ENCODE measurements around the gene DYDC2. TPM values are rescaled to one million over a fixed set of nuclear protein-coding genes. Genes with fewer than 3 reads are reported as not detected.

The DYDC2 gene
- total RNA-seq, 4 donors from 2014 or later, result 0.70 TPM; not detected in 3

GRCh38 chr10:80324086-80324485 lies 32.5 kb upstream of the DYDC2 start:
- H3K9me3 ChIP-seq, result no peaks in the 10 kb centered on the region
- H3K27me3 ChIP-seq, result no peaks in the 10 kb centered on the region
- H3K27ac ChIP-seq, result no peak overlapping the region
- no peaks in the 10 kb centered on the region for H3K36me3 ChIP-seq
- H3K4me3 ChIP-seq, result no peak overlapping the region
- TF ChIP-seq, protein P1, sequence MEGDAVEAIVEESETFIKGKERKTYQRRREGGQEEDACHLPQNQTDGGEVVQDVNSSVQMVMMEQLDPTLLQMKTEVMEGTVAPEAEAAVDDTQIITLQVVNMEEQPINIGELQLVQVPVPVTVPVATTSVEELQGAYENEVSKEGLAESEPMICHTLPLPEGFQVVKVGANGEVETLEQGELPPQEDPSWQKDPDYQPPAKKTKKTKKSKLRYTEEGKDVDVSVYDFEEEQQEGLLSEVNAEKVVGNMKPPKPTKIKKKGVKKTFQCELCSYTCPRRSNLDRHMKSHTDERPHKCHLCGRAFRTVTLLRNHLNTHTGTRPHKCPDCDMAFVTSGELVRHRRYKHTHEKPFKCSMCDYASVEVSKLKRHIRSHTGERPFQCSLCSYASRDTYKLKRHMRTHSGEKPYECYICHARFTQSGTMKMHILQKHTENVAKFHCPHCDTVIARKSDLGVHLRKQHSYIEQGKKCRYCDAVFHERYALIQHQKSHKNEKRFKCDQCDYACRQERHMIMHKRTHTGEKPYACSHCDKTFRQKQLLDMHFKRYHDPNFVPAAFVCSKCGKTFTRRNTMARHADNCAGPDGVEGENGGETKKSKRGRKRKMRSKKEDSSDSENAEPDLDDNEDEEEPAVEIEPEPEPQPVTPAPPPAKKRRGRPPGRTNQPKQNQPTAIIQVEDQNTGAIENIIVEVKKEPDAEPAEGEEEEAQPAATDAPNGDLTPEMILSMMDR (IDR thresholded peaks at IDR 0.05), result no peak
- TF ChIP-seq POLR2A (IDR thresholded peaks at IDR 0.05), result no peak
- H3K4me1 ChIP-seq, result no peaks in the 10 kb centered on the region
- DNase-seq, result no peak

- no peak overlapping the region for H3K27ac ChIP-seq
- H3K9me3 ChIP-seq, result no peaks in the 10 kb centered on the region
- H3K36me3 ChIP-seq, result no peaks in the 10 kb centered on the region
- no peak for TF ChIP-seq POLR2A (IDR thresholded peaks at IDR 0.05)
- TF ChIP-seq, protein P1 (IDR thresholded peaks at IDR 0.05), result no peak
- H3K4me1 ChIP-seq, result no peaks in the 10 kb centered on the region
- no peaks in the 10 kb centered on the region for H3K27me3 ChIP-seq
- DNase-seq, result no peak
- no peak overlapping the region for H3K4me3 ChIP-seq
These were observed 31.7 kb upstream of the DYDC2 start for GRCh38 chr10:80324891-80325364.

DNA sequence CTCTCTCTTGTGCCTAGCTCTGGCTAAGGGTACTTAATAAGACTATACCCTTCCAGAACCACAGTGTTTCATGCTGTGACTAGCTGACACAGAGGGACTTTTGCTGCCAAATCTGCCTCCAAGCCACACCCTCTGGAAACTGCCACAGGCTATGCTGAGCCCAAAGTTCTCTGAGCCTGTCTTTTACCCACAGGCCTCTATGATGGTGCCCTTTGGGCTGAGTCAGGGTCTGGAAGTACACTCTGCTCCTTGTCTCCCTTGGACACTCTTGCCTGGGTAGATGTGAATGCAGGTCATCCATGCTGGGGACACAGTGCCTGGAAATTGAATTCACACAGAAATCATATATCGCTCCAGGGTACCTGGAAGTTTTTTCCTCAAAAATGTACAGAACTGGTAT lies 22.6 kb upstream of the DYDC2 start:
- no peaks in the 10 kb centered on the region for H3K36me3 ChIP-seq
- H3K27me3 ChIP-seq, result no peaks in the 10 kb centered on the region
- no peaks in the 10 kb centered on the region for H3K9me3 ChIP-seq
- DNase-seq, result no peak
- H3K4me3 ChIP-seq, result no peak overlapping the region
- no peaks in the 10 kb centered on the region for H3K4me1 ChIP-seq
- no peak for TF ChIP-seq POLR2A (IDR thresholded peaks at IDR 0.05)
- TF ChIP-seq, protein P1 (IDR thresholded peaks at IDR 0.05), result no peak
- no peak overlapping the region for H3K27ac ChIP-seq

- no peak for DNase-seq
- Histone ChIP-seq H3K4me1 (no peaks in the 10 kb centered on the region), H3K27me3 (no peaks in the 10 kb centered on the region), H3K4me3 (no peak overlapping the region), H3K9me3 (no peaks in the 10 kb centered on the region), H3K36me3 (no peaks in the 10 kb centered on the region), H3K27ac (no peak overlapping the region)
- TF ChIP-seq POLR2A (IDR thresholded peaks at IDR 0.05), result no peak
These were observed 12.3 kb upstream of the DYDC2 start for GRCh38 chr10:80344276-80344675.

- Histone ChIP-seq H3K9me3 (no peaks in the 10 kb centered on the region), H3K36me3 (no peaks in the 10 kb centered on the region), H3K4me1 (no peaks in the 10 kb centered on the region), H3K27ac (no peak overlapping the region), H3K27me3 (no peaks in the 10 kb centered on the region), H3K4me3 (no peak overlapping the region)
- TF ChIP-seq, protein P1 (IDR thresholded peaks at IDR 0.05), result no peak
- TF ChIP-seq POLR2A (IDR thresholded peaks at IDR 0.05), result no peak
- no peak for DNase-seq
These were observed 11.7 kb upstream of the DYDC2 start for GRCh38 chr10:80344912-80345311.

DNA sequence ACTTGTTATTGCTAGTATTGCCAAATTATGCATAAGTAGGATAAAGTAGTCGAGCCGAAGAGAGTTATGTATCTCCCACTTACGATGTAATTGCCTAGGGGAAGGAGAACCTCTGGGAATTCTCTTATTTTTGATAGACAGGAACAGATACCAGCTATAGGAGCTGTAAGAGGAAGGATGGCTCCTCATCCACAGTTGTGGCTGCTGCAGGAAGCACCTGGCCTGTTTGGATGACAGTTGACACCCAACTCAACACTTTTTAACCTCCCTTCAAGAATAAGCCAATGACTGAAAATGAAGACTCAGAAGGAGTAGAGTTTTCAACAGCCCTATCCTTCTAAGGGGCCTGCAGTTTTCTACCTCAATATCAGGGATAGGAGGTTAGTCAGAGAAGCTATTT lies 6.3 kb upstream of the DYDC2 start:
- H3K36me3 ChIP-seq, result no peaks in the 10 kb centered on the region
- no peak for TF ChIP-seq POLR2A (IDR thresholded peaks at IDR 0.05)
- TF ChIP-seq, protein P1 (IDR thresholded peaks at IDR 0.05), result no peak
- H3K9me3 ChIP-seq, result no peaks in the 10 kb centered on the region
- H3K4me3 ChIP-seq, result no peak overlapping the region
- H3K4me1 ChIP-seq, result no peaks in the 10 kb centered on the region
- no peak for DNase-seq
- no peak overlapping the region for H3K27ac ChIP-seq
- H3K27me3 ChIP-seq, result no peaks in the 10 kb centered on the region
